Keratinocyte (primary cell): ENCODE results near the gene SH3PXD2A.

Source experiments
- CTCF ChIP-seq, 3 experiments: IDR thresholded peaks in 1 of 3; conservative IDR thresholded peaks in 1 of 3; optimal IDR thresholded peaks in 1 of 3; 2 replicates in 2 of 3; 3 replicates in 1 of 3; pipeline versions ENCODE3 to v1.5.1; 2011; ENCODE audit warnings: low read length in 3 of 3, mild to moderate bottlenecking in 3 of 3, moderate library complexity in 2 of 3, control low read depth in 1 of 3, inconsistent platforms in 1 of 3; ENCODE audit not compliant: insufficient read depth in 2 of 3; ENCODE audit errors: extremely low read depth in 1 of 3
- EZH2 ChIP-seq: IDR thresholded peaks from one replicate; pipeline ENCODE4 v1.6.1; 2012; ENCODE audit warnings: inconsistent platforms, mild to moderate bottlenecking, low read length, moderate library complexity

DNA sequence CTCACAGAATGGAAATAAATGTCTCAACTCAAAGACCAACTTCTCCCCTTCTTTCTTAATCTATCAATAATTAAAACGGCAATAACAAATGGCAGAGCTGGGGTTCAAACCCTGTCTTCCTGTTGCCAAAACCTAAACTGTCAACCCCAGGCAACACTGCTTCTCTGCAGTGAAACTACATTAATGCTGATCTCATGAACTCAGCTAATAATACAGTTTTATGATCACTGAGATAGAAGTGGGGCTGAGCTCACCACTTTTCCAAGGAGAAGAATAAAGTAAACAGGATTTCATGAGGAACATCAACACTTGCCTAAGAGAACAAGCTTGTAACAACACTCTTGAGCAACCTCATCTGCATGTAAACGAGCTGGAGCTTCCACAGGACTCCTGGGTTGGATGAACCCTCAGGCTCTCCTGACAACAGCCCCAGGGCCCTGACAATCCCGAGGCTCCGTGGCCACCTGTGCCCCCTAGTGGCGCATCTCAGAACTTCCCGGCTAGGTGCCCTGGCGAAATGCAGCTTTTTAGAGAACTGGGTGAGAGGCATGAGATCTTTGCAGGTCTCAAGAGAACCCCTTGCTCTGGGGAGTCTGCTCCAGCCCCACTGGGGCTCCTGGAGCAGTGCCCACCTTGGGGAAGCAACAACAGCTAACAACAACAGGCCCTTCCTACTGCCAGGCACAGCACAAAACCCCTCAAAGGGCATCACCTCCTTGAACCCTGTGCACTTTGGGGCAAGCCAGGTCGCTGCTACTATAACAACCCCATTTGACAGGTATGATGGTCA lies 169.3 kb downstream of the SH3PXD2A start:
- TF ChIP-seq CTCF (optimal IDR thresholded peaks at IDR 0.05 in 1 of 3, IDR thresholded peaks at IDR 0.05 in 1 of 3, conservative IDR thresholded peaks at IDR 0.05 in 1 of 3; ENCODE audit: extremely low read depth in 1 of 3, insufficient read depth in 2 of 3, low read length in 3 of 3) (peak; percentile 83 to 96 (median 91)), EZH2 (no peak)
